Fibroblast of skin of back (primary cell): ENCODE measurements around the gene CCDC148.
"Not testable (repeated sequence)": the region's sequence is repeated elsewhere in the genome, so short reads cannot be mapped to it uniquely, and the experiment has no call there.

Experiments
- DNase-seq: peaks from one replicate; pipeline ENCODE4 v3.0.0-alpha.2; 2013

CCDC148 gene

GRCh38 chr2:158481116-158481515 lies 24.6 kb upstream of the CCDC148 start:
- no peak for DNase-seq

- DNase-seq: no peak
Measured at GRCh38 chr2:158478816-158479215, 22.3 kb upstream of the CCDC148 start.

- DNase-seq: no peak
Measured at GRCh38 chr2:158478237-158478636, 21.7 kb upstream of the CCDC148 start.

GRCh38 chr2:158477202-158477601 lies 20.6 kb upstream of the CCDC148 start:
- DNase-seq: no peak

- not testable (repeated sequence) for DNase-seq
Measured at GRCh38 chr2:158474526-158475011, 18.0 kb upstream of the CCDC148 start.

GRCh38 chr2:158473719-158474392 lies 17.3 kb upstream of the CCDC148 start:
- DNase-seq: no peak

GRCh38 chr2:158473300-158473699 lies 16.7 kb upstream of the CCDC148 start:
- not testable (repeated sequence) for DNase-seq

GRCh38 chr2:158472829-158473228 lies 16.3 kb upstream of the CCDC148 start:
- not testable (repeated sequence) for DNase-seq

- DNase-seq: no peak
Measured at GRCh38 chr2:158467248-158467647, 10.7 kb upstream of the CCDC148 start.

GRCh38 chr2:158464426-158465281 lies 8.1 kb upstream of the CCDC148 start:
- no peak for DNase-seq

- no peak for DNase-seq
Measured at GRCh38 chr2:158463496-158464095, 7.0 kb upstream of the CCDC148 start.

- DNase-seq: no peak
Measured at GRCh38 chr2:158460632-158461297, 4.2 kb upstream of the CCDC148 start.

GRCh38 chr2:158459161-158460003 lies 2.8 kb upstream of the CCDC148 start:
- no peak for DNase-seq

- peak; percentile 24 for DNase-seq
Measured at GRCh38 chr2:158458617-158458920, 2.0 kb upstream of the CCDC148 start.

GRCh38 chr2:158457826-158458616 lies 1.5 kb upstream of the CCDC148 start:
- DNase-seq: peak; percentile 70

- DNase-seq: peak; percentile 66
Measured at GRCh38 chr2:158457092-158457825, 706 bp upstream of the CCDC148 start.

- no peak for DNase-seq
Measured at GRCh38 chr2:158443606-158444005, 12.9 kb downstream of the CCDC148 start.

- not testable (repeated sequence) for DNase-seq
Measured at GRCh38 chr2:158439062-158439461, 17.5 kb downstream of the CCDC148 start.

GRCh38 chr2:158433716-158434115 lies 22.8 kb downstream of the CCDC148 start:
- not testable (repeated sequence) for DNase-seq

GRCh38 chr2:158432117-158432516 lies 24.4 kb downstream of the CCDC148 start:
- DNase-seq: no peak
